SK-N-SH treated with all-trans-retinoic acid at 6 μM for 48 hours (cell line): ENCODE data around the gene IARS2.

Source experiments
- ATAC-seq: fragments of 200-7000 bp; cut with Tn5 transposase; 3 replicates; pipeline ENCODE4 v1.9.1; 2020; ENCODE audit warnings: mild to moderate bottlenecking, moderate library complexity
- ARNTL ChIP-seq: fragments of 450-650 bp; formaldehyde crosslinking; IDR thresholded peaks from 2 replicates; pipeline ENCODE4 v1.5.0; 2020; ENCODE audit warnings: low read depth, mild to moderate bottlenecking, moderate library complexity, borderline replicate concordance
- BACH2 ChIP-seq: fragments of 250-450 bp; sonication (Bioruptor Pico); IDR thresholded peaks from 2 replicates; pipeline ENCODE4 v1.9.0; 2021; ENCODE audit warnings: mild to moderate bottlenecking, borderline replicate concordance
- CSDC2 ChIP-seq: fragments of 250-450 bp; sonication (Bioruptor Pico); IDR thresholded peaks from 2 replicates; pipeline ENCODE4 v1.5.0; 2020; ENCODE audit warnings: mild to moderate bottlenecking, moderate library complexity
- ESRRG ChIP-seq: fragments of 250-450 bp; sonication (Bioruptor Pico); IDR thresholded peaks from 2 replicates; pipeline ENCODE4 v1.6.1; 2021; ENCODE audit warnings: mild to moderate bottlenecking
- GLIS3 ChIP-seq: fragments of 250-450 bp; sonication (Bioruptor Pico); IDR thresholded peaks from 2 replicates; pipeline ENCODE4 v1.5.0; 2020; ENCODE audit warnings: mild to moderate bottlenecking, moderate library complexity
- ISL1 ChIP-seq: fragments of 250-450 bp; sonication (Bioruptor Pico); IDR thresholded peaks from 2 replicates; pipeline ENCODE4 v2.1.2; 2022; ENCODE audit warnings: mild to moderate bottlenecking, moderate library complexity
- OSR1 ChIP-seq: fragments of 250-450 bp; sonication (Bioruptor Pico); IDR thresholded peaks from 2 replicates; pipeline ENCODE4 v1.8.0; 2022; ENCODE audit warnings: moderate library complexity, mild to moderate bottlenecking, inconsistent platforms
- PPARA ChIP-seq: fragments of 250-450 bp; sonication (Bioruptor Pico); IDR thresholded peaks from 2 replicates; pipeline ENCODE4 v1.5.0; 2020; ENCODE audit warnings: mild to moderate bottlenecking, borderline replicate concordance
- RARB ChIP-seq: fragments of 250-450 bp; sonication (Bioruptor Pico); IDR thresholded peaks from 2 replicates; pipeline ENCODE4 v1.8.0; 2021; ENCODE audit warnings: mild to moderate bottlenecking, moderate library complexity
- SNAI2 ChIP-seq: fragments of 250-450 bp; sonication (Bioruptor Pico); IDR thresholded peaks from 2 replicates; pipeline ENCODE4 v1.5.0; 2020; ENCODE audit warnings: mild to moderate bottlenecking, moderate library complexity
- TCF4 ChIP-seq: fragments of 250-450 bp; sonication (Bioruptor Pico); IDR thresholded peaks from 2 replicates; pipeline ENCODE4 v1.8.0; 2021; ENCODE audit warnings: mild to moderate bottlenecking, moderate library complexity, borderline replicate concordance
- TOX ChIP-seq: fragments of 250-450 bp; sonication (Bioruptor Pico); IDR thresholded peaks from 2 replicates; pipeline ENCODE4 v1.8.0; 2021; ENCODE audit warnings: mild to moderate bottlenecking, moderate library complexity, borderline replicate concordance
- ZFP3 ChIP-seq: fragments of 250-450 bp; sonication (Bioruptor Pico); IDR thresholded peaks from 2 replicates; pipeline ENCODE4 v1.5.0; 2020; ENCODE audit warnings: mild to moderate bottlenecking, moderate library complexity
- ZFP30 ChIP-seq: fragments of 450-650 bp; formaldehyde crosslinking; IDR thresholded peaks from 2 replicates; pipeline ENCODE4 v1.5.0; 2022; ENCODE audit warnings: mild to moderate bottlenecking, moderate library complexity
- ZNF565 ChIP-seq: fragments of 450-650 bp; formaldehyde crosslinking; conservative IDR thresholded peaks from 2 replicates; pipeline ENCODE4 v1.5.0; 2020; ENCODE audit warnings: low read depth, mild to moderate bottlenecking, moderate library complexity
- ZNF8 ChIP-seq: fragments of 450-650 bp; formaldehyde crosslinking; IDR thresholded peaks from 2 replicates; pipeline ENCODE4 v1.5.0; 2020; ENCODE audit warnings: mild to moderate bottlenecking, moderate library complexity
- TF ChIP-seq, protein P1 (sequence below): fragments of 250-450 bp; sonication (Bioruptor Pico); IDR thresholded peaks from 2 replicates; pipeline ENCODE4 v1.5.0; 2020; ENCODE audit warnings: mild to moderate bottlenecking, moderate library complexity
- TF ChIP-seq, protein P2 (sequence below): fragments of 250-450 bp; sonication (Bioruptor Pico); IDR thresholded peaks from 2 replicates; pipeline ENCODE4 v1.5.1; 2020; ENCODE audit warnings: low read depth, mild to moderate bottlenecking, moderate library complexity
- TF ChIP-seq, protein P3 (sequence below): fragments of 250-450 bp; sonication (Bioruptor Pico); IDR thresholded peaks from 2 replicates; pipeline ENCODE4 v1.8.0; 2021; ENCODE audit warnings: low read depth, mild to moderate bottlenecking, moderate library complexity, borderline replicate concordance
- TF ChIP-seq, protein P4 (sequence below): fragments of 250-450 bp; sonication (Bioruptor Pico); IDR thresholded peaks from 2 replicates; pipeline ENCODE4 v1.8.0; 2020; ENCODE audit warnings: mild to moderate bottlenecking, moderate library complexity, borderline replicate concordance

Gene IARS2

DNA sequence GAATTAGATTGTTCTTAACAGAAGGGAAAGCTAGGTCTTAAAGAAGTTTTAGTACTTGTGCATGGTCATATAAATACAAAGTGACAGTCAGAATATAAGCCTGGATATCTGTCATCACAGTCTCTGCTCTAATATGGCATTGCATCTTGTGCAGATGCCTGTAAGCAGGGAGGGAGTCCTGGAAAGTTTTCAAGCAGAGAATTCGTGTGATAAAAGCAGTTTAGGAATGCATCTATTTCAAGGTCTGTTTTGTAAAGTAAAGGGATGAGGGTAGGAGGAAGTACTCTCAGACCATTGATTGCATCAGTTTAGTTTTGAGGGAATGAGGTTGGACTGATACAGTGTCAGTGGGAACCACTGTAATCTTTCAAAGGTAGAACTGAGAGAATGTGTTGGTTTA lies 30.6 kb downstream of the IARS2 start (continued):
- TF ChIP-seq, protein P1, sequence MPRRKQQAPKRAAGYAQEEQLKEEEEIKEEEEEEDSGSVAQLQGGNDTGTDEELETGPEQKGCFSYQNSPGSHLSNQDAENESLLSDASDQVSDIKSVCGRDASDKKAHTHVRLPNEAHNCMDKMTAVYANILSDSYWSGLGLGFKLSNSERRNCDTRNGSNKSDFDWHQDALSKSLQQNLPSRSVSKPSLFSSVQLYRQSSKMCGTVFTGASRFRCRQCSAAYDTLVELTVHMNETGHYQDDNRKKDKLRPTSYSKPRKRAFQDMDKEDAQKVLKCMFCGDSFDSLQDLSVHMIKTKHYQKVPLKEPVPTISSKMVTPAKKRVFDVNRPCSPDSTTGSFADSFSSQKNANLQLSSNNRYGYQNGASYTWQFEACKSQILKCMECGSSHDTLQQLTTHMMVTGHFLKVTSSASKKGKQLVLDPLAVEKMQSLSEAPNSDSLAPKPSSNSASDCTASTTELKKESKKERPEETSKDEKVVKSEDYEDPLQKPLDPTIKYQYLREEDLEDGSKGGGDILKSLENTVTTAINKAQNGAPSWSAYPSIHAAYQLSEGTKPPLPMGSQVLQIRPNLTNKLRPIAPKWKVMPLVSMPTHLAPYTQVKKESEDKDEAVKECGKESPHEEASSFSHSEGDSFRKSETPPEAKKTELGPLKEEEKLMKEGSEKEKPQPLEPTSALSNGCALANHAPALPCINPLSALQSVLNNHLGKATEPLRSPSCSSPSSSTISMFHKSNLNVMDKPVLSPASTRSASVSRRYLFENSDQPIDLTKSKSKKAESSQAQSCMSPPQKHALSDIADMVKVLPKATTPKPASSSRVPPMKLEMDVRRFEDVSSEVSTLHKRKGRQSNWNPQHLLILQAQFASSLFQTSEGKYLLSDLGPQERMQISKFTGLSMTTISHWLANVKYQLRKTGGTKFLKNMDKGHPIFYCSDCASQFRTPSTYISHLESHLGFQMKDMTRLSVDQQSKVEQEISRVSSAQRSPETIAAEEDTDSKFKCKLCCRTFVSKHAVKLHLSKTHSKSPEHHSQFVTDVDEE (CRISPR knock-in tag) = no peak
- no peak for TF ChIP-seq PPARA (CRISPR knock-in tag)

DNA sequence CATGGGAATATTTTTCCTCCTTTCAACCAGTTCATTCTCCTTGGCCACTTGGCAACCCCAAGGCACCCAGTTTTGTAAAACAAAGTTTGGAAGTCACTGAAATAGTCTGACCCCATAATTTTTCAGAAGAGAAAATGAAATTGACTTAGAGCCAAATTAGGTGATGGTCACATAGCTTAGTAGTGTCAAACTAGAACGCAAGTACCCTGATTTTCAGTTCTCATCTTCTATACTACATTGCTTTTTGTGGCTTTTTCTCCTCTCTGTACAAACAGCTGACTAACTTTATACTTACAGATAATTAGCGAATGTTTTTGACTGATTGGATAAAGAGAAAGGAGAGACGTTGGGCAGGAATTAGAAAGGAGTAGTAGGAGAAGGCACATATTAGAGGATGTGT lies 33.1 kb downstream of the IARS2 start:
- TF ChIP-seq PPARA (CRISPR knock-in tag) = no peak
- TF ChIP-seq ARNTL (CRISPR knock-in tag) = no peak
- TF ChIP-seq, protein P2, sequence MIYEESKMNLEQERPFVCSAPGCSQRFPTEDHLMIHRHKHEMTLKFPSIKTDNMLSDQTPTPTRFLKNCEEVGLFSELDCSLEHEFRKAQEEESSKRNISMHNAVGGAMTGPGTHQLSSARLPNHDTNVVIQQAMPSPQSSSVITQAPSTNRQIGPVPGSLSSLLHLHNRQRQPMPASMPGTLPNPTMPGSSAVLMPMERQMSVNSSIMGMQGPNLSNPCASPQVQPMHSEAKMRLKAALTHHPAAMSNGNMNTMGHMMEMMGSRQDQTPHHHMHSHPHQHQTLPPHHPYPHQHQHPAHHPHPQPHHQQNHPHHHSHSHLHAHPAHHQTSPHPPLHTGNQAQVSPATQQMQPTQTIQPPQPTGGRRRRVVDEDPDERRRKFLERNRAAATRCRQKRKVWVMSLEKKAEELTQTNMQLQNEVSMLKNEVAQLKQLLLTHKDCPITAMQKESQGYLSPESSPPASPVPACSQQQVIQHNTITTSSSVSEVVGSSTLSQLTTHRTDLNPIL (CRISPR knock-in tag) = no peak
- no peak for TF ChIP-seq ESRRG (CRISPR knock-in tag)
- no peak for TF ChIP-seq ZNF565
- no peak for TF ChIP-seq ZFP3
- no peak for TF ChIP-seq SNAI2 (CRISPR knock-in tag)
- TF ChIP-seq, protein P3, sequence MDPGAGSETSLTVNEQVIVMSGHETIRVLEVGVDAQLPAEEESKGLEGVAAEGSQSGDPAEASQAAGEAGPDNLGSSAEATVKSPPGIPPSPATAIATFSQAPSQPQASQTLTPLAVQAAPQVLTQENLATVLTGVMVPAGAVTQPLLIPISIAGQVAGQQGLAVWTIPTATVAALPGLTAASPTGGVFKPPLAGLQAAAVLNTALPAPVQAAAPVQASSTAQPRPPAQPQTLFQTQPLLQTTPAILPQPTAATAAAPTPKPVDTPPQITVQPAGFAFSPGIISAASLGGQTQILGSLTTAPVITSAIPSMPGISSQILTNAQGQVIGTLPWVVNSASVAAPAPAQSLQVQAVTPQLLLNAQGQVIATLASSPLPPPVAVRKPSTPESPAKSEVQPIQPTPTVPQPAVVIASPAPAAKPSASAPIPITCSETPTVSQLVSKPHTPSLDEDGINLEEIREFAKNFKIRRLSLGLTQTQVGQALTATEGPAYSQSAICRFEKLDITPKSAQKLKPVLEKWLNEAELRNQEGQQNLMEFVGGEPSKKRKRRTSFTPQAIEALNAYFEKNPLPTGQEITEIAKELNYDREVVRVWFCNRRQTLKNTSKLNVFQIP (CRISPR knock-in tag) = no peak
- no peak for TF ChIP-seq ISL1 (CRISPR knock-in tag)
- no peak for TF ChIP-seq CSDC2 (CRISPR knock-in tag)
- TF ChIP-seq GLIS3 = no peak
- TF ChIP-seq, protein P4, sequence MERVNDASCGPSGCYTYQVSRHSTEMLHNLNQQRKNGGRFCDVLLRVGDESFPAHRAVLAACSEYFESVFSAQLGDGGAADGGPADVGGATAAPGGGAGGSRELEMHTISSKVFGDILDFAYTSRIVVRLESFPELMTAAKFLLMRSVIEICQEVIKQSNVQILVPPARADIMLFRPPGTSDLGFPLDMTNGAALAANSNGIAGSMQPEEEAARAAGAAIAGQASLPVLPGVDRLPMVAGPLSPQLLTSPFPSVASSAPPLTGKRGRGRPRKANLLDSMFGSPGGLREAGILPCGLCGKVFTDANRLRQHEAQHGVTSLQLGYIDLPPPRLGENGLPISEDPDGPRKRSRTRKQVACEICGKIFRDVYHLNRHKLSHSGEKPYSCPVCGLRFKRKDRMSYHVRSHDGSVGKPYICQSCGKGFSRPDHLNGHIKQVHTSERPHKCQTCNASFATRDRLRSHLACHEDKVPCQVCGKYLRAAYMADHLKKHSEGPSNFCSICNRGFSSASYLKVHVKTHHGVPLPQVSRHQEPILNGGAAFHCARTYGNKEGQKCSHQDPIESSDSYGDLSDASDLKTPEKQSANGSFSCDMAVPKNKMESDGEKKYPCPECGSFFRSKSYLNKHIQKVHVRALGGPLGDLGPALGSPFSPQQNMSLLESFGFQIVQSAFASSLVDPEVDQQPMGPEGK (CRISPR knock-in tag) = no peak
- ATAC-seq = no peak

DNA sequence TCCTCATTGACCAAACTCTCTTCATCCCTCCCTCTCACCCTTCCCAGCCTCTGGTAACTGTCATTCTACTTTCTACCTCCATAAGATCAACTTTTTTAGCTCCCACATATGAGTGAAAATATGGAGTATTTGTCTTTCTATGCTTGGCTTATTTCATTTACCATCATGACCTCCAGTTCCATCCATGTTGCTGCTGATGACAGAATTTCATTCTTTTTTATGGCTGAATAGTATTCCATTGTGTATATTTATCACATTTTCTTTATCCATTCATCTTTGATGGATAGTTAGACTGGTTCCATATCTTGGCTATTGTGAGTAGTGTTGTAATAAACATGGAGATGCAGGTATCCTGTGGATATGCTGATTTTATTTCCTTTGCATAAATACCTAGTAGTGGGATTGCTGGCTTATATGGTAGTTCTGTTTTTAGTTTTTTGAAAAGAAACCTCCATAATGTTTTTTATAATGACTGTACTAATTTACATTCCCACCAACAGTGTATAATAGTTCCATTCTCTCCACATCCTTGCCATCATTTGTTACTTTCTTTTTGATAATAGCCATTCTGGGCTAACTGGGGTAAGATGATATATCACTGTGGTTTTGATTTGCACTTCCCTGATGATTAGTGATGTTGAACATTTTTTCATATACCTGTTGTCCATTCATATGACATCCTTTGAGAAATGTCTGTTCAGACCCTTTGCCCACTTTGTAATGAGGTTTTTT lies 35.7 kb downstream of the IARS2 start:
- ATAC-seq = no peak
- TF ChIP-seq, protein P4 (CRISPR knock-in tag) = no peak
- TF ChIP-seq ARNTL (CRISPR knock-in tag) (no peak), GLIS3 (no peak), PPARA (CRISPR knock-in tag) (no peak), TCF4 (CRISPR knock-in tag) (no peak), ESRRG (CRISPR knock-in tag) (no peak), BACH2 (CRISPR knock-in tag) (no peak), ISL1 (CRISPR knock-in tag) (no peak), RARB (CRISPR knock-in tag) (no peak), ZFP30 (no peak), OSR1 (CRISPR knock-in tag) (no peak), TOX (CRISPR knock-in tag) (no peak), SNAI2 (CRISPR knock-in tag) (no peak), CSDC2 (CRISPR knock-in tag) (no peak), ZNF8 (CRISPR knock-in tag) (no peak)
- TF ChIP-seq, protein P1 (CRISPR knock-in tag) = no peak
- TF ChIP-seq, protein P2 (CRISPR knock-in tag) = no peak
